HepG2 (cell line): ENCODE measurements around the gene CDK18. TPM values are rescaled to one million over a fixed set of nuclear protein-coding genes. Genes with fewer than 3 reads are reported as not detected.

ENCODE experiments used
- ATAC-seq: fragments of 200-7000 bp; cut with Tn5 transposase; 3 replicates; pipeline ENCODE4 v1.9.1; 2020; ENCODE audit warnings: mild to moderate bottlenecking, moderate library complexity
- BruUV-seq: library from RNA; stranded (reverse); fragments of 400-500 nt; replicated peaks from 2 replicates; lab custom pipeline; 2021; lab: Mats Ljungman, UMichigan
- CTCF ChIA-PET: fragments of 300-600 bp; formaldehyde crosslinking; extraction: SDS; loops from one replicate; lab custom pipeline; 2021; ENCODE audit warnings: low total read pairs, inconsistent platforms, low intra/inter-chr PET ratio; lab: Yijun Ruan, JAX
- POLR2A ChIA-PET: fragments of 350-600 bp; sonication (Branson Sonifier 250); formaldehyde crosslinking; loops from one replicate; lab custom pipeline; 2020; ENCODE audit warnings: antibody characterized with exemption, inconsistent platforms; lab: Yijun Ruan, JAX
- DNase-seq: peaks from one replicate; pipeline ENCODE4 v3.0.0-alpha.2; 2015; ENCODE audit warnings: low spot score
- FAIRE-seq: peaks from 3 replicates; lab custom pipeline; 2011; peaks lifted over from hg19 to GRCh38; lab: Jason Lieb, UNC
- H2AFZ ChIP-seq: one replicate; pipeline ENCODE4 v1.6.1; 2011; ENCODE audit warnings: low read length, inconsistent platforms
- H3K27ac ChIP-seq: fragments of 300-600 bp; 3 replicates; pipeline ENCODE4 v1.8.0; 2011; ENCODE audit warnings: mixed run types, mild to moderate bottlenecking, mixed read lengths, low read length, inconsistent platforms; ENCODE audit not compliant: insufficient read depth; ENCODE audit errors: extremely low read length
- H3K27me3 ChIP-seq, 2 experiments: fragments of 200-600 bp in 1 of 2; 2 replicates in 1 of 2; 3 replicates in 1 of 2; pipeline versions ENCODE4 v1.6.0 to v1.8.0; 2011; ENCODE audit warnings: low read length in 2 of 2, mild to moderate bottlenecking in 2 of 2, moderate library complexity in 2 of 2, inconsistent platforms in 1 of 2; ENCODE audit not compliant: insufficient read depth in 2 of 2, control insufficient read depth in 1 of 2
- H3K36me3 ChIP-seq, 2 experiments: fragments of 200-600 bp in 1 of 2; replicated peaks in 1 of 2; 2 replicates in 1 of 2; 3 replicates in 1 of 2; pipeline versions ENCODE4 v1.5.1 to v1.8.0; 2011; ENCODE audit warnings: low read length in 2 of 2, inconsistent platforms in 1 of 2; ENCODE audit not compliant: insufficient read depth in 2 of 2, control insufficient read depth in 1 of 2
- H3K4me1 ChIP-seq: 2 replicates; pipeline ENCODE4 v1.5.1; 2012; ENCODE audit warnings: low read length, inconsistent platforms; ENCODE audit not compliant: insufficient read depth
- H3K4me2 ChIP-seq: 2 replicates; pipeline ENCODE4 v1.6.0; 2011; ENCODE audit warnings: low read depth, low read length, inconsistent platforms
- H3K4me3 ChIP-seq, 3 experiments: fragments of 200-600 bp in 1 of 3; sonication (generic), shearing (Covaris generic) in 1 of 3; replicated peaks in 1 of 3; 2 replicates each; pipeline ENCODE4 v1.5.1; 2011 to 2016; ENCODE audit warnings: low read length in 3 of 3, inconsistent platforms in 2 of 3, low read depth in 2 of 3, mild to moderate bottlenecking in 2 of 3, control low read depth in 1 of 3, mixed read lengths in 1 of 3; ENCODE audit not compliant: insufficient read depth in 1 of 3
- H3K79me2 ChIP-seq: one replicate; pipeline ENCODE4 v1.6.1; 2011; ENCODE audit warnings: low read length, inconsistent platforms; ENCODE audit not compliant: insufficient read depth
- H3K9ac ChIP-seq: 2 replicates; pipeline ENCODE4 v1.6.0; 2011; ENCODE audit warnings: mild to moderate bottlenecking, low read depth, low read length, inconsistent platforms; ENCODE audit not compliant: insufficient read depth
- H3K9me3 ChIP-seq: 2 replicates; pipeline ENCODE4 v1.5.1; 2012; ENCODE audit warnings: mild to moderate bottlenecking, low read length
- H4K20me1 ChIP-seq: 2 replicates; pipeline ENCODE4 v1.6.0; 2011; ENCODE audit warnings: inconsistent platforms, mild to moderate bottlenecking, low read length, moderate library complexity; ENCODE audit not compliant: insufficient read depth
- CENPT ChIP-seq: sonication (generic); formaldehyde crosslinking; IDR thresholded peaks from 2 replicates; pipeline ENCODE4 v1.8.0; 2022; ENCODE audit warnings: low read depth, mild to moderate bottlenecking, moderate library complexity, missing genetic modification reagents
- ETS1 ChIP-seq: sonication (generic); formaldehyde crosslinking; IDR thresholded peaks from 2 replicates; pipeline ENCODE4 v1.4.0; 2020; ENCODE audit warnings: missing genetic modification reagents
- IRF9 ChIP-seq: sonication (generic); formaldehyde crosslinking; IDR thresholded peaks from 2 replicates; pipeline ENCODE4 v1.8.0; 2022; ENCODE audit warnings: missing genetic modification reagents, mild to moderate bottlenecking, borderline replicate concordance
- MATR3 ChIP-seq: sonication (generic); formaldehyde crosslinking; IDR thresholded peaks from 2 replicates; pipeline ENCODE4 v1.4.0; 2020; ENCODE audit warnings: missing genetic modification reagents
- NBN ChIP-seq: fragments of 450-650 bp; conservative IDR thresholded peaks from 2 replicates; pipeline ENCODE4 v1.6.1; 2017
- PCBP1 ChIP-seq: fragments of 200-400 bp; formaldehyde crosslinking; IDR thresholded peaks from 2 replicates; pipeline ENCODE4 v1.6.1; 2017; ENCODE audit warnings: mild to moderate bottlenecking, low read depth, low read length, borderline replicate concordance
- POLR2A ChIP-seq, 2 experiments: IDR thresholded peaks; 2 replicates each; pipeline ENCODE4 v1.6.1; 2011; ENCODE audit warnings: low read depth in 2 of 2, low read length in 2 of 2, mild to moderate bottlenecking in 1 of 2, moderate library complexity in 1 of 2; ENCODE audit not compliant: insufficient read depth in 1 of 2
- SIN3B ChIP-seq: fragments of 150-350 bp; IDR thresholded peaks from 2 replicates; pipeline ENCODE4 v1.6.1; 2014; ENCODE audit warnings: low read length
- SRF ChIP-seq: IDR thresholded peaks from 2 replicates; pipeline ENCODE4 v1.6.1; 2011; ENCODE audit warnings: mild to moderate bottlenecking, low read depth, low read length, moderate library complexity
- TSC22D2 ChIP-seq: sonication (generic); formaldehyde crosslinking; IDR thresholded peaks from 2 replicates; pipeline ENCODE4 v1.5.1; 2020; ENCODE audit warnings: missing genetic modification reagents, mild to moderate bottlenecking, borderline replicate concordance
- XBP1 ChIP-seq: sonication (generic); formaldehyde crosslinking; IDR thresholded peaks from 2 replicates; pipeline ENCODE4 v1.5.0; 2020; ENCODE audit warnings: missing genetic modification reagents
- ZNF124 ChIP-seq: sonication (generic); formaldehyde crosslinking; IDR thresholded peaks from 2 replicates; pipeline ENCODE4 v1.4.0; 2020; ENCODE audit warnings: missing genetic modification reagents
- ZNF207 ChIP-seq: fragments of 450-650 bp; IDR thresholded peaks from 2 replicates; pipeline ENCODE4 v1.6.1; 2016; ENCODE audit warnings: antibody characterized with exemption, borderline replicate concordance
- ZNF646 ChIP-seq: sonication (generic); formaldehyde crosslinking; IDR thresholded peaks from 2 replicates; pipeline ENCODE4 v1.9.0; 2021; ENCODE audit warnings: mild to moderate bottlenecking, missing genetic modification reagents
- WGBS: methylation state at CpG from one replicate; pipeline ENCODE4 v1.1.6; 2017; ENCODE audit warnings: low lambda C conversion rate; 5-methylcytosine and 5-hydroxymethylcytosine counted together
- in situ Hi-C: cut with HindIII; loops from 2 replicates; pipeline ENCODE4 v1.10.0; 2017; ENCODE audit warnings: low pct_unique_long_range_greater_than_20kb; ENCODE audit not compliant: extremely low pct_ligation_motif_present
- intact Hi-C: fragments of 100-400 bp; cut with micrococcal nuclease; formaldehyde crosslinking; loops from one replicate; pipeline ENCODE4 v1.10.0; 2022; ENCODE audit not compliant: unreplicated experiment
- polyA plus RNA-seq, 8 experiments: library from polyadenylated mRNA; depleted of rRNA in 3 of 8; stranded (reverse) in 7 of 8; unstranded in 1 of 8; fragments of >200 nt; fragmentation: Illumina TruSeq in 4 of 8; extraction: Trizol in 4 of 8; gene quantifications; 2 replicates each; pipeline versions ENCODE4 v1.2.1 to v1.2.3, GENCODE V29; 2011 to 2016; ENCODE audit warnings: low read depth in 4 of 8, missing spikeins in 1 of 8, mixed read lengths in 1 of 8; ENCODE audit not compliant: insufficient read depth in 1 of 8
- total RNA-seq, 5 experiments: library from RNA; depleted of rRNA; stranded (reverse); fragments of >200 nt; fragmentation: Illumina TruSeq; extraction: Trizol; gene quantifications; 2 replicates each; pipeline ENCODE4 v1.2.3, GENCODE V29; 2016; ENCODE audit warnings: low read depth in 1 of 5

The CDK18 gene
- total and polyA plus RNA-seq, 2 of the 13 experiments (the other 11 are each of a cell fraction or from before 2014, with no cell fraction given) = 6.4 to 38.8 TPM

GRCh38 chr1:205472737-205473441 lies 31.6 kb upstream of the CDK18 start:
- no peaks in the 10 kb centered on the region for H4K20me1 ChIP-seq
- ATAC-seq (peak; percentile 52; the same call in 1 of the 3 replicates), DNase-seq (no peak), FAIRE-seq (no peak)
- H3K4me1 ChIP-seq = no peaks in the 10 kb centered on the region
- BruUV-seq = no TSS peak
- ChIA-PET POLR2A (no interaction called here), CTCF (no interaction called here)
- H3K79me2 ChIP-seq = no peaks in the 10 kb centered on the region
- H3K9me3 ChIP-seq = no peaks in the 10 kb centered on the region; the same call in 1 of the 2 replicates
- intact Hi-C loops = no loop called here
- H3K9ac ChIP-seq = no peak overlapping the region
- no peak overlapping the region for H3K27ac ChIP-seq
- WGBS = 19% methylated on average over 9 of the region's 13 CpGs
- no peak for TF ChIP-seq MATR3 (CRISPR knock-in tag)
- no peak for TF ChIP-seq CENPT
- TF ChIP-seq ZNF646 (CRISPR knock-in tag) = no peak
- no peak for TF ChIP-seq PCBP1
- TF ChIP-seq ETS1 (CRISPR knock-in tag) = no peak
- no peak for TF ChIP-seq TSC22D2
- TF ChIP-seq NBN = no peak
- TF ChIP-seq SRF = no peak
- TF ChIP-seq POLR2A (IDR thresholded peaks at IDR 0.05; ENCODE audit: insufficient read depth in 1 of 2, low read depth in 2 of 2, low read length in 2 of 2) = no peak
- no peak for TF ChIP-seq ZNF124 (CRISPR knock-in tag)
- no peak for TF ChIP-seq XBP1 (CRISPR knock-in tag)
- TF ChIP-seq ZNF207 = no peak
- TF ChIP-seq SIN3B = no peak
- no peak for TF ChIP-seq IRF9
- TF ChIP-seq, all 625 proteins: peak for 0
- Histone ChIP-seq H3K27me3 (peaks cover 0 to 9% of the 10 kb centered on the region in 2 experiments; a peak in 2 of 5 replicates), H3K36me3 (no peaks in the 10 kb centered on the region), H3K4me3 (no peak overlapping the region), H3K4me2 (no peak overlapping the region), H2AFZ (no peak overlapping the region)
- in situ Hi-C loops = no loop called here
